HCT116 (cell line): ENCODE results near the gene ZNF286A. TPM values are rescaled to one million over a fixed set of nuclear protein-coding genes. Genes with fewer than 3 reads are reported as not detected.

ENCODE experiments used
- ATAC-seq: fragments of 200-7000 bp; cut with Tn5 transposase; 2 replicates; pipeline ENCODE4 v1.9.1; 2020; ENCODE audit warnings: mild to moderate bottlenecking, moderate library complexity
- BruUV-seq: library from RNA; stranded (reverse); fragments of 400-500 nt; replicated peaks from 2 replicates; lab custom pipeline; 2021; lab: Mats Ljungman, UMichigan
- CTCF ChIA-PET: fragments of 300-600 bp; sonication (Branson Sonifier 250); formaldehyde crosslinking; loops from one replicate; lab custom pipeline; 2021; ENCODE audit warnings: antibody characterized with exemption; lab: Charles Lee
- POLR2A ChIA-PET: fragments of 300-600, 350-600 bp; sonication (Branson Sonifier 250); formaldehyde crosslinking; loops from one replicate; lab custom pipeline; 2021; ENCODE audit warnings: antibody characterized with exemption; lab: Charles Lee
- RAD21 ChIA-PET, 2 experiments: fragments of 300-600 bp; sonication (Branson Sonifier 250); formaldehyde crosslinking; loops; one replicate each; lab custom pipeline; 2023; ENCODE audit warnings: low total read pairs in 2 of 2; ENCODE audit not compliant: uncharacterized antibody in 2 of 2, unreplicated experiment in 2 of 2, low non-redundant PET in 1 of 2; lab: Charles Lee
- DNase-seq: peaks from one replicate; pipeline ENCODE4 v3.0.0-alpha.2; 2010; ENCODE audit warnings: low read depth, low spot score
- H2AFZ ChIP-seq: fragments of 200-600 bp; shearing (Covaris generic), sonication (generic); 2 replicates; pipeline ENCODE4 v1.6.1; 2017; ENCODE audit warnings: low read depth, mixed run types, mixed read lengths, antibody characterized with exemption, low read length; ENCODE audit not compliant: poor library complexity, severe bottlenecking
- H3K27ac ChIP-seq: 2 replicates; pipeline ENCODE4 v1.5.1; 2012; ENCODE audit warnings: low read depth, low read length
- H3K27me3 ChIP-seq: fragments of 200-600 bp; sonication (generic); 2 replicates; pipeline ENCODE4 v1.6.1; 2016; ENCODE audit warnings: mixed run types, low read length, mixed read lengths; ENCODE audit not compliant: insufficient read depth
- H3K36me3 ChIP-seq, 2 experiments: fragments of 200-500 bp in 1 of 2; fragments of 200-600 bp in 1 of 2; sonication (Bioruptor generic) in 1 of 2; sonication (generic) in 1 of 2; 2 replicates each; pipeline versions ENCODE4 v1.5.1 to v1.6.1; 2014 to 2016; ENCODE audit warnings: low read length in 2 of 2, inconsistent platforms in 1 of 2, mixed read lengths in 1 of 2, mixed run types in 1 of 2; ENCODE audit not compliant: insufficient read depth in 2 of 2, control insufficient read depth in 1 of 2
- H3K4me1 ChIP-seq, 2 experiments: fragments of 200-600 bp in 1 of 2; sonication (generic) in 1 of 2; 2 replicates each; pipeline versions ENCODE4 v1.5.1 to v1.6.1; 2012 to 2017; ENCODE audit warnings: low read length in 2 of 2, inconsistent platforms in 1 of 2, mild to moderate bottlenecking in 1 of 2, mixed read lengths in 1 of 2, mixed run types in 1 of 2, moderate library complexity in 1 of 2; ENCODE audit not compliant: insufficient read depth in 2 of 2, control insufficient read depth in 1 of 2
- H3K4me2 ChIP-seq: fragments of 200-600 bp; sonication (generic); 2 replicates; pipeline ENCODE4 v1.6.1; 2017; ENCODE audit warnings: mixed run types, low read length, mixed read lengths
- H3K4me3 ChIP-seq, 2 experiments: fragments of 200-600 bp in 1 of 2; sonication (generic) in 1 of 2; replicated peaks in 1 of 2; 2 replicates each; pipeline ENCODE4 v1.5.1; 2011 to 2016; ENCODE audit warnings: low read length in 2 of 2, control low read depth in 1 of 2, low read depth in 1 of 2, mild to moderate bottlenecking in 1 of 2, mixed read lengths in 1 of 2, mixed run types in 1 of 2
- H3K79me2 ChIP-seq: fragments of 200-600 bp; sonication (generic); 2 replicates; pipeline ENCODE4 v1.6.1; 2017; ENCODE audit warnings: mild to moderate bottlenecking, mixed run types, low read length, moderate library complexity, mixed read lengths; ENCODE audit not compliant: insufficient read depth
- H3K9ac ChIP-seq: fragments of 200-600 bp; sonication (generic); 2 replicates; pipeline ENCODE4 v1.6.1; 2016; ENCODE audit warnings: low read length, mixed read lengths
- H3K9me2 ChIP-seq: fragments of 200-600 bp; sonication (generic), shearing (Covaris generic); 2 replicates; pipeline ENCODE4 v1.6.1; 2017; ENCODE audit warnings: mixed run types, mild to moderate bottlenecking, moderate library complexity; ENCODE audit not compliant: insufficient read depth
- H3K9me3 ChIP-seq, 2 experiments: fragments of 200-500 bp in 1 of 2; fragments of 200-600 bp in 1 of 2; sonication (Bioruptor generic) in 1 of 2; sonication (generic) in 1 of 2; 2 replicates each; pipeline ENCODE4 v1.6.1; 2014 to 2017; ENCODE audit warnings: low read length in 2 of 2, mixed read lengths in 2 of 2, inconsistent platforms in 1 of 2, low read depth in 1 of 2, mild to moderate bottlenecking in 1 of 2, mixed run types in 1 of 2, moderate library complexity in 1 of 2; ENCODE audit not compliant: control insufficient read depth in 1 of 2, insufficient read depth in 1 of 2
- H4K20me1 ChIP-seq: fragments of 200-600 bp; sonication (generic), shearing (Covaris generic); 2 replicates; pipeline ENCODE4 v1.6.1; 2017; ENCODE audit warnings: mixed run types, mild to moderate bottlenecking, moderate library complexity; ENCODE audit not compliant: insufficient read depth
- ATF3 ChIP-seq: IDR thresholded peaks from 2 replicates; pipeline ENCODE4 v1.6.1; 2012
- CBX3 ChIP-seq: IDR thresholded peaks from 2 replicates; pipeline ENCODE4 v1.6.1; 2012; ENCODE audit warnings: low read depth
- CEBPB ChIP-seq: IDR thresholded peaks from 2 replicates; pipeline ENCODE4 v1.6.1; 2012; ENCODE audit warnings: low read depth
- CTCF ChIP-seq, 3 experiments: fragments of 200-600 bp in 1 of 3; sonication (generic) in 1 of 3; IDR thresholded peaks in 2 of 3; conservative IDR thresholded peaks in 1 of 3; 2 replicates each; pipeline ENCODE4 v1.5.1; 2012 to 2017; ENCODE audit warnings: low read depth in 2 of 3, low read length in 2 of 3, antibody characterized with exemption in 1 of 3, borderline replicate concordance in 1 of 3, control low read depth in 1 of 3, mild to moderate bottlenecking in 1 of 3, mixed read lengths in 1 of 3, mixed run types in 1 of 3, moderate library complexity in 1 of 3; ENCODE audit not compliant: insufficient read depth in 1 of 3
- EZH2 ChIP-seq: fragments of 200-600 bp; sonication (generic); IDR thresholded peaks from 2 replicates; pipeline ENCODE4 v1.6.1; 2017; ENCODE audit warnings: antibody characterized with exemption, mixed run types
- EZH2phosphoT487 ChIP-seq: fragments of 200-600 bp; IDR thresholded peaks from 2 replicates; pipeline ENCODE4 v1.6.1; 2018; ENCODE audit warnings: antibody characterized with exemption, borderline replicate concordance
- FOSL1 ChIP-seq: IDR thresholded peaks from 2 replicates; pipeline ENCODE4 v1.6.1; 2012; ENCODE audit warnings: low read depth
- JUND ChIP-seq: IDR thresholded peaks from 2 replicates; pipeline ENCODE4 v1.6.1; 2012
- REST ChIP-seq: IDR thresholded peaks from 2 replicates; pipeline ENCODE4 v1.6.1; 2012; ENCODE audit warnings: low read depth
- SIN3A ChIP-seq: IDR thresholded peaks from 2 replicates; pipeline ENCODE4 v1.6.1; 2012; ENCODE audit warnings: low read depth
- SP1 ChIP-seq: IDR thresholded peaks from 2 replicates; pipeline ENCODE4 v1.6.1; 2012; ENCODE audit warnings: low read depth
- TCF7L2 ChIP-seq: IDR thresholded peaks from 2 replicates; pipeline ENCODE4 v1.7.0; 2011; ENCODE audit warnings: borderline replicate concordance, inconsistent platforms; ENCODE audit not compliant: insufficient read depth, insufficient read length; ENCODE audit errors: extremely low read depth
- YY1 ChIP-seq: IDR thresholded peaks from 2 replicates; pipeline ENCODE4 v1.6.1; 2011; ENCODE audit warnings: low read length, low read depth, moderate library complexity, mild to moderate bottlenecking; ENCODE audit not compliant: insufficient replicate concordance; ENCODE audit errors: extremely low read depth
- ZBTB33 ChIP-seq: IDR thresholded peaks from 2 replicates; pipeline ENCODE4 v1.6.1; 2011; ENCODE audit warnings: mild to moderate bottlenecking, low read length, moderate library complexity; ENCODE audit not compliant: insufficient replicate concordance; ENCODE audit errors: extremely low read depth
- ZNF274 ChIP-seq: fragments of 200-500 bp; sonication (Bioruptor generic); IDR thresholded peaks from 2 replicates; pipeline ENCODE4 v1.6.1; 2014; ENCODE audit warnings: mild to moderate bottlenecking, low read depth, low read length, inconsistent platforms
- intact Hi-C: fragments of 100-400 bp; cut with micrococcal nuclease; formaldehyde crosslinking; loops from 2 replicates; pipeline ENCODE4 v1.10.0; 2022
- total RNA-seq: library from RNA; stranded (reverse); gene quantifications from one replicate; pipeline ENCODE4 v1.2.1, GENCODE V29; 2021; ENCODE audit not compliant: unreplicated experiment

The ZNF286A gene
- total RNA-seq, 1 experiment from 2014 or later: 37.0 TPM

- Histone ChIP-seq H4K20me1 (no peaks in the 10 kb centered on the region), H3K36me3 (no peaks in the 10 kb centered on the region), H3K27me3 (no peaks in the 10 kb centered on the region), H3K4me3 (no peak overlapping the region), H3K9me2 (no peaks in the 10 kb centered on the region), H3K4me1 (no peaks in the 10 kb centered on the region), H3K4me2 (no peak overlapping the region), H3K9me3 (no peaks in the 10 kb centered on the region), H3K9ac (no peak overlapping the region), H3K27ac (no peak overlapping the region), H2AFZ (no peak overlapping the region), H3K79me2 (no peaks in the 10 kb centered on the region)
- intact Hi-C loops: no loop called here
- RAD21 ChIA-PET: no interaction called here
- DNase-seq (no peak), ATAC-seq (no peak)
- CTCF ChIA-PET: no interaction called here
- POLR2A ChIA-PET: no interaction called here
- TF ChIP-seq FOSL1: no peak
- TF ChIP-seq TCF7L2: no peak
- TF ChIP-seq EZH2: no peak
- no peak for TF ChIP-seq REST
- no peak for TF ChIP-seq CBX3
- no peak for TF ChIP-seq SP1
- no peak for TF ChIP-seq YY1
- TF ChIP-seq ATF3: no peak
- TF ChIP-seq EZH2phosphoT487: no peak
- no peak for TF ChIP-seq ZNF274
- TF ChIP-seq SIN3A: no peak
- no peak for TF ChIP-seq CEBPB
- TF ChIP-seq JUND: no peak
- TF ChIP-seq ZBTB33: no peak
- no peak for TF ChIP-seq CTCF (IDR thresholded peaks at IDR 0.05 in 2 of 3, conservative IDR thresholded peaks at IDR 0.05 in 1 of 3; ENCODE audit: borderline replicate concordance in 1 of 3, insufficient read depth in 1 of 3, low read depth in 2 of 3, low read length in 2 of 3)
- BruUV-seq: no TSS peak
These were observed 41.1 kb downstream of the ZNF286A start for GRCh38 chr17:15740570-15741120.
